ENCODE data around the gene CCDC18.

CCDC18 gene

DNA sequence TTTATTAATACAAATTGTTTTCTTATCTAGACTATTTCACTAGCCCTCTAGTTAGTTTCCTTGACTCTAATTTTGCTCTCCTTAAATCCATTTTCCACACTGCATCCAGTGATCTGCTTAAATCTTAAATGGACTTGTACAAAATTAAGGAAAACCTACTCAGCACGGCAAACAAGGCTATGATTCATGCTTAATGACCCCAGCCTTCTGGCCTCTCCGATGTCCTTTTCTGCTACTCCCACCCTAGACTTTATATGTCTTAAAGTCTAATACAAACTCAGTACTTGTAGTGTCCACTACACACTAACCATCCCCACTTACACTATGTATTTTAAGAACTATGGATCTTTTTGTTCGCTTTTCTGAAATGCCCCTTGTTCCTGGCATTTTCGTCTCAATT is 2.5 kb upstream of the CCDC18 start:
- FAIRE-seq (no peak), DNase-seq (ENCODE audit: insufficient read length, low spot score) (no peak)
- TF ChIP-seq, protein P1, sequence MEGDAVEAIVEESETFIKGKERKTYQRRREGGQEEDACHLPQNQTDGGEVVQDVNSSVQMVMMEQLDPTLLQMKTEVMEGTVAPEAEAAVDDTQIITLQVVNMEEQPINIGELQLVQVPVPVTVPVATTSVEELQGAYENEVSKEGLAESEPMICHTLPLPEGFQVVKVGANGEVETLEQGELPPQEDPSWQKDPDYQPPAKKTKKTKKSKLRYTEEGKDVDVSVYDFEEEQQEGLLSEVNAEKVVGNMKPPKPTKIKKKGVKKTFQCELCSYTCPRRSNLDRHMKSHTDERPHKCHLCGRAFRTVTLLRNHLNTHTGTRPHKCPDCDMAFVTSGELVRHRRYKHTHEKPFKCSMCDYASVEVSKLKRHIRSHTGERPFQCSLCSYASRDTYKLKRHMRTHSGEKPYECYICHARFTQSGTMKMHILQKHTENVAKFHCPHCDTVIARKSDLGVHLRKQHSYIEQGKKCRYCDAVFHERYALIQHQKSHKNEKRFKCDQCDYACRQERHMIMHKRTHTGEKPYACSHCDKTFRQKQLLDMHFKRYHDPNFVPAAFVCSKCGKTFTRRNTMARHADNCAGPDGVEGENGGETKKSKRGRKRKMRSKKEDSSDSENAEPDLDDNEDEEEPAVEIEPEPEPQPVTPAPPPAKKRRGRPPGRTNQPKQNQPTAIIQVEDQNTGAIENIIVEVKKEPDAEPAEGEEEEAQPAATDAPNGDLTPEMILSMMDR (IDR thresholded peaks at IDR 0.05; ENCODE audit: insufficient read depth, missing control alignments): no peak

- no peak for FAIRE-seq
- DNase-seq (ENCODE audit: insufficient read length, low spot score): no peak
- TF ChIP-seq, protein P1 (IDR thresholded peaks at IDR 0.05; ENCODE audit: insufficient read depth, missing control alignments): no peak
Observed at GRCh38 chr1:93178418-93178817, 2.1 kb upstream of the CCDC18 start.

DNA sequence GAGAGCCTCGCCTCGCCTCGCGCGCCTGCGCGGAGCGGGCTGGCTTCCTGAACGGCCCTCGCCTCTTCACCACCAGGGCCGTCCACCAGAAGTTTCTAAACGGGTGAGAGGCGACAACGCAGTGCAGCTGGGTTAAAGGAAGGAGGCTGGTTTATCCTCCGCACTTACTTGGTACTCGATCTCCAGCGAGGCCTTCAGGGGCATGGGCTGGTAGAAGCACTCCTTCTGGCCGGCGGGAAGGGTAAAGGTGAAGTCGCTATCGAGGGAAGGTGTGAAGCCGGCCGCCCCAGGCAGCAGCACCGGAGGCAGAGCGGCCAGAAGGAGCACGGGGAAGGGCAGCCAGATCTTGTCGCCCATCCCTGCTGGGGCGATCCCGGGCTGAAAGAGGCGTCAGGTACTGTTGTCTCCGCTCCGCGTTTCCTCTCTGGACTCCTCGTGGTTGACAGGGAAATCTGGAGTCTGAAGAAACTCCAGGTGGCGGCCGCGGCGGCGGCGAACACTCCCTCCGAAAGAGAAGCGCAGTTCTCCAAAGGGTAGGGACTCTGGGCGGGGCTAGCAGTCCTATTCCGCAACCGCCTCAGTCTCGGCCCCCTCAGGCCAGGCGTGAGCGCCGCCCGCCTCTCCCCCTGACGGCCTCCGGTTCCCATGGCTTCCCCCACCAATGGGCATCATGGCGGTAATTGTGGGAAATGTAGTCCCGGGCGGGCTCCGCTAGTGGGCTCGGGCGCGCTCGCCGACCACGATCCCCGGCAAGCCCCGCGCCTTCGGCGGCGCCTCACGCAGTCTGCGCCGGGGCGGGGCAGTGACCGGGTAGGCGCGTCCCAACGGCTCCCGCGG is 420 bp upstream of the CCDC18 start, which contains the start of gene TMED5:
TSS of gene TMED5 (minus strand) at position 528 of the 837 bp plus-strand sequence. CDS start at position 357, 171 bp downstream.
- FAIRE-seq (no peak), DNase-seq (ENCODE audit: insufficient read length, low spot score) (peak; percentile 29)
- TF ChIP-seq, protein P1 (IDR thresholded peaks at IDR 0.05; ENCODE audit: insufficient read depth, missing control alignments): no peak

DNA sequence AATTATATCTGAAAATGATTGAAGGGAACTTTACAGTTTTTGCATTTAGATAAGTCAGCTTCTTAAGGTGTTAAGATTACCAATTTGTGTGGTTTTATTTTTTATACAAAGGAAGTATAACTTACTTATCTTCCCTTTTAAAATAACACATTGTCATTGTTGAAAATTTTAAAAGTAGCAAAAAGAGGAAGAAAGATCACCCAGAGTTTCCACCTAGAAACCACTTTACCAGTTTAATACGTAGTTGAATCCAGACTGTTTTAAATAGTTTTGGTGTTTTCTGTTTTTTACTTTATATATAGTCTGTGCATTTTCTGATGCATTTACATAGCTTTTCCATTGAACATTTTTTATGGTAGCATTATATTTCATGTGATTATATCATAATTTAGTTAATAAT is 6.1 kb downstream of the CCDC18 start:
- TF ChIP-seq, protein P1 (IDR thresholded peaks at IDR 0.05; ENCODE audit: insufficient read depth, missing control alignments): no peak
- no peak for FAIRE-seq
- no peak for DNase-seq (ENCODE audit: insufficient read length, low spot score)

DNA sequence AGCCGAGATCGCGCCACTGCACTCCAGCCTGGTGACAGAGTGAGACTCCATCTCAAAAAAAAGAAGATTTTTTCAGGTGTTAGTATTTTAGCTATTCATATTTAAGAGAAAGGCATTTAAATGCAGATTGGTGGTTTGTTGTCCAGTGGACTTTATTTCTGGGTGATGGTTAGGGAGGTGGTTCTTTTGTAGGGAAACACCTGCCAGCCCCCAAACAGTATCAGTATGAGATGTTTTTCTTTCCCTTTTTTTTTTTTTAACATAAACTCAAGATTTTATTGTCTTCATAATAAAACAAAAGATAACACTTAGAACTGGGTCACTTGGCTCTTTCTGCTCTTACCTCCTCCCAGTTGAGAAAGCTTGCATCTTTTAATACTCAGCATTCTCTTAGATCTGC is 9.9 kb downstream of the CCDC18 start:
- DNase-seq (ENCODE audit: insufficient read length, low spot score): no peak
- TF ChIP-seq, protein P1 (IDR thresholded peaks at IDR 0.05; ENCODE audit: insufficient read depth, missing control alignments): no peak
- FAIRE-seq: no peak

DNA sequence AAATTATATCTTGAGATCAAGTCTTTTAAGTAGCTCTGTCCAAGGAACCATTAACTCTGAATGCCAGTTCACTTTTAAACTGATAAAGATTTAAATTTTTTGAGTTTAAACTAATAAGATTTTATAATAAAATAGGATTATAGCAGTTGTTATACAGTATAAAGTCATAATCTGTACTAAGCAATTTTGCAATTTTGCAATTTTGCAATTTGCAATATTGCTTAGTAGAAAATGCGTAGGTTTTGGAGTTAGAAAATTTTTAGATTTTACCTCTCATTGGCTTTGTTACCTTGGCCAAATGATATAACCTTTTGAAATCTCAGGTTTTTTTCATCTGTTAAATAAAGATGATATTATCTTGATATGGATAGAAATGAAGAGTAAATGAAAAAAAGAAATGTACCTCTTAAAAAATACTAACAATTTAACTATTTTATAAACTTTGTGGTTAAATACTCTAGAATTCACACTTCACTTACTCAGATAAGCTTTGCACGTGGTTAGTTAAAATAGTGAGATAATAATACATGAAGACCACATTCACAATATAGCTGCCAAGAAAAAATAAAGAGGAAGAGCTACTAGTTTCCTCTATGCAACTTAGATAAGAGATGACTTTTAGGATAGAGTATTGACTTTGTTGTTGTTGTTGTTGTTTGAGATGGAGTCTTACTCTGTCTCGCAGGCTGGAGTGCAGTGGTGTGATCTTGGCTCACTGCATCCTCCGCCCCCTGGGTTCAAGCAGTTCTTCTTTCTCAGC is 13.9 kb downstream of the CCDC18 start:
- DNase-seq (ENCODE audit: insufficient read length, low spot score) (no peak), FAIRE-seq (no peak)
- TF ChIP-seq, protein P1 (IDR thresholded peaks at IDR 0.05; ENCODE audit: insufficient read depth, missing control alignments): no peak
